H1 (cell line): ENCODE measurements around the gene NELFB. TPM values are rescaled to one million over a fixed set of nuclear protein-coding genes. Genes with fewer than 3 reads are reported as not detected.
A peak's percentile ranks its signal among the peaks of the same experiment; 100 is the strongest.

Experiments
- CTCF ChIA-PET: fragments of 300-600 bp; sonication (Branson Sonifier 250); formaldehyde crosslinking; loops from one replicate; lab custom pipeline; 2021; ENCODE audit not compliant: partially characterized antibody; lab: Charles Lee
- POLR2A ChIA-PET: fragments of 300-600 bp; sonication (Branson Sonifier 250); formaldehyde crosslinking; loops from one replicate; lab custom pipeline; 2021; ENCODE audit warnings: inconsistent platforms; ENCODE audit not compliant: partially characterized antibody; lab: Charles Lee
- DNase-seq, 2 experiments: peaks; one replicate each; pipeline versions ENCODE4 v3.0.0 to v3.0.0-alpha.2; 2010 to 2022; ENCODE audit warnings: low spot score in 2 of 2, low read depth in 1 of 2, mixed read lengths in 1 of 2
- FAIRE-seq: peaks from 2 replicates; lab custom pipeline; 2011; peaks lifted over from hg19 to GRCh38; lab: Jason Lieb, UNC
- H2AFZ ChIP-seq: 2 replicates; pipeline ENCODE4 v1.8.1; 2012; ENCODE audit warnings: low read length, inconsistent platforms
- H2AK5ac ChIP-seq: 2 replicates; pipeline ENCODE4 v1.6.1; 2013; ENCODE audit warnings: low read depth, low read length
- H2BK120ac ChIP-seq: replicated peaks from 2 replicates; pipeline ENCODE3; 2013; ENCODE audit warnings: low read depth, low read length, inconsistent platforms
- H2BK12ac ChIP-seq: 2 replicates; pipeline ENCODE4 v1.6.1; 2013; ENCODE audit warnings: low read depth, low read length
- H2BK15ac ChIP-seq: 2 replicates; pipeline ENCODE4 v1.6.1; 2013; ENCODE audit warnings: low read length
- H2BK20ac ChIP-seq: 2 replicates; pipeline ENCODE4 v1.6.1; 2013; ENCODE audit warnings: low read length
- H2BK5ac ChIP-seq: 2 replicates; pipeline ENCODE4 v1.6.1; 2013; ENCODE audit warnings: low read depth, low read length
- H3K14ac ChIP-seq: 2 replicates; pipeline ENCODE4 v1.6.1; 2013; ENCODE audit warnings: inconsistent platforms; ENCODE audit not compliant: insufficient read length
- H3K18ac ChIP-seq: 2 replicates; pipeline ENCODE4 v1.6.1; 2013; ENCODE audit warnings: low read length; ENCODE audit errors: extremely low read depth
- H3K23ac ChIP-seq: 2 replicates; pipeline ENCODE4 v1.6.1; 2013; ENCODE audit warnings: inconsistent platforms; ENCODE audit not compliant: insufficient read length
- H3K23me2 ChIP-seq: 2 replicates; pipeline ENCODE4 v1.6.1; 2013; ENCODE audit warnings: low read depth, low read length
- H3K27ac ChIP-seq: 2 replicates; pipeline ENCODE4 v1.6.1; 2011; ENCODE audit warnings: low read depth, low read length, inconsistent platforms
- H3K27me3 ChIP-seq, 4 experiments: replicated peaks in 1 of 4; 1 replicate in 1 of 4; 2 replicates in 3 of 4; pipeline versions ENCODE4 v1.6.1 to v1.8.1; 2011 to 2013; ENCODE audit warnings: low read length in 3 of 4, mild to moderate bottlenecking in 3 of 4, inconsistent platforms in 2 of 4, mixed read lengths in 2 of 4, moderate library complexity in 1 of 4; ENCODE audit not compliant: control insufficient read depth in 3 of 4, insufficient read depth in 3 of 4; ENCODE audit errors: extremely low read depth in 1 of 4
- H3K36me3 ChIP-seq, 4 experiments: 2 replicates each; pipeline versions ENCODE4 v1.6.1 to v1.8.1; 2011 to 2013; ENCODE audit warnings: mild to moderate bottlenecking in 4 of 4, low read length in 3 of 4, moderate library complexity in 2 of 4, control low read depth in 1 of 4, inconsistent platforms in 1 of 4; ENCODE audit not compliant: insufficient read depth in 4 of 4, control insufficient read depth in 2 of 4
- H3K4ac ChIP-seq: replicated peaks from 2 replicates; pipeline ENCODE3; 2013; ENCODE audit warnings: low read length, low read depth, mixed read lengths, inconsistent platforms; ENCODE audit not compliant: insufficient read length
- H3K4me1 ChIP-seq, 4 experiments: replicated peaks in 1 of 4; 1 replicate in 1 of 4; 2 replicates in 3 of 4; pipeline versions ENCODE4 v1.6.1 to v1.8.1; 2011 to 2013; ENCODE audit warnings: low read length in 3 of 4, inconsistent platforms in 2 of 4, mixed read lengths in 1 of 4; ENCODE audit not compliant: insufficient read depth in 4 of 4, control insufficient read depth in 3 of 4
- H3K4me2 ChIP-seq, 2 experiments: 2 replicates each; pipeline versions ENCODE4 v1.6.1 to v1.8.1; 2011 to 2013; ENCODE audit warnings: low read depth in 2 of 2, low read length in 2 of 2, control low read depth in 1 of 2, inconsistent platforms in 1 of 2, mild to moderate bottlenecking in 1 of 2; ENCODE audit not compliant: insufficient read depth in 1 of 2
- H3K4me3 ChIP-seq, 4 experiments: fragments of 200-600, 300-600 bp in 1 of 4; sonication (generic), shearing (Covaris generic), sonication (Bioruptor Twin) in 1 of 4; 2 replicates each; pipeline versions ENCODE4 v1.5.1 to v1.8.1; 2011 to 2016; ENCODE audit warnings: low read length in 4 of 4, low read depth in 3 of 4, control low read depth in 2 of 4, inconsistent platforms in 2 of 4, mild to moderate bottlenecking in 2 of 4, mixed read lengths in 1 of 4, moderate library complexity in 1 of 4; ENCODE audit not compliant: insufficient read depth in 2 of 4; ENCODE audit errors: extremely low read depth in 1 of 4
- H3K56ac ChIP-seq: replicated peaks from 2 replicates; pipeline ENCODE3; 2013; ENCODE audit warnings: low read depth, mild to moderate bottlenecking, mixed read lengths, low read length, inconsistent platforms; ENCODE audit not compliant: insufficient read length
- H3K79me1 ChIP-seq: 2 replicates; pipeline ENCODE4 v1.6.1; 2013; ENCODE audit warnings: low read depth, low read length, control low read depth
- H3K79me2 ChIP-seq, 2 experiments: 2 replicates each; pipeline versions ENCODE4 v1.6.1 to v1.8.1; 2012 to 2013; ENCODE audit warnings: low read length in 2 of 2, mild to moderate bottlenecking in 2 of 2, inconsistent platforms in 1 of 2; ENCODE audit not compliant: insufficient read depth in 2 of 2, control insufficient read depth in 1 of 2
- H3K9ac ChIP-seq, 4 experiments: replicated peaks in 1 of 4; 1 replicate in 1 of 4; 2 replicates in 3 of 4; pipeline versions ENCODE4 v1.6.1 to v1.8.1; 2011 to 2013; ENCODE audit warnings: low read depth in 3 of 4, low read length in 3 of 4, control low read depth in 2 of 4, mild to moderate bottlenecking in 2 of 4, moderate library complexity in 2 of 4, inconsistent platforms in 1 of 4; ENCODE audit errors: extremely low read depth in 1 of 4
- H3K9me3 ChIP-seq, 2 experiments: 2 replicates each; pipeline versions ENCODE4 v1.6.1 to v1.8.1; 2012 to 2013; ENCODE audit warnings: mild to moderate bottlenecking in 2 of 2, moderate library complexity in 2 of 2, control low read depth in 1 of 2, inconsistent platforms in 1 of 2, low read depth in 1 of 2, low read length in 1 of 2, mixed read lengths in 1 of 2; ENCODE audit not compliant: insufficient read depth in 2 of 2
- H4K20me1 ChIP-seq, 2 experiments: replicated peaks in 1 of 2; 2 replicates each; pipeline versions ENCODE3 to v1.8.1; 2011 to 2013; ENCODE audit warnings: inconsistent platforms in 2 of 2, low read length in 2 of 2, mild to moderate bottlenecking in 1 of 2; ENCODE audit not compliant: insufficient read depth in 2 of 2, control insufficient read depth in 1 of 2
- H4K5ac ChIP-seq: 2 replicates; pipeline ENCODE4 v1.6.1; 2013; ENCODE audit warnings: low read length, low read depth, mixed read lengths, inconsistent platforms; ENCODE audit not compliant: insufficient read length
- H4K8ac ChIP-seq: 2 replicates; pipeline ENCODE4 v1.8.0; 2013; ENCODE audit warnings: mild to moderate bottlenecking, moderate library complexity, low read length, inconsistent platforms; ENCODE audit not compliant: insufficient read depth; ENCODE audit errors: extremely low read depth
- H4K91ac ChIP-seq: replicated peaks from 2 replicates; pipeline ENCODE3; 2013; ENCODE audit warnings: low read length, mixed read lengths, inconsistent platforms; ENCODE audit not compliant: insufficient read length
- ASH2L ChIP-seq: fragments of 200-600, 300-600 bp; sonication (generic); IDR thresholded peaks from one replicate; pipeline ENCODE4 v1.7.1; 2017; ENCODE audit warnings: low read length
- BCL11A ChIP-seq, 2 experiments: IDR thresholded peaks; one replicate each; pipeline ENCODE4 v1.6.1; 2011; ENCODE audit warnings: low read depth in 2 of 2, low read length in 2 of 2, mild to moderate bottlenecking in 2 of 2
- CREB1 ChIP-seq: IDR thresholded peaks from 2 replicates; pipeline ENCODE4 v1.6.1; 2012; ENCODE audit warnings: inconsistent platforms
- E2F6 ChIP-seq: IDR thresholded peaks from 2 replicates; pipeline ENCODE4 v1.6.1; 2012; ENCODE audit warnings: inconsistent platforms
- EZH2 ChIP-seq: fragments of 200-600 bp; sonication (generic); IDR thresholded peaks from 2 replicates; pipeline ENCODE4 v1.7.1; 2012; ENCODE audit warnings: low read depth, mild to moderate bottlenecking, moderate library complexity, low read length, inconsistent platforms; ENCODE audit not compliant: severe bottlenecking
- POLR2A ChIP-seq, 2 experiments: IDR thresholded peaks; 1 replicate in 1 of 2; 2 replicates in 1 of 2; pipeline ENCODE4 v1.6.1; 2011; ENCODE audit warnings: low read depth in 2 of 2, low read length in 2 of 2, mild to moderate bottlenecking in 2 of 2; ENCODE audit errors: control extremely low read depth in 1 of 2
- RFX5 ChIP-seq: IDR thresholded peaks from 2 replicates; pipeline ENCODE4 v1.6.1; 2011; ENCODE audit warnings: low read depth, low read length, improper control_type of control experiment, borderline replicate concordance
- SP2 ChIP-seq: IDR thresholded peaks from 2 replicates; pipeline ENCODE4 v1.6.1; 2012; ENCODE audit warnings: mild to moderate bottlenecking, low read length, inconsistent platforms
- TAF1 ChIP-seq: IDR thresholded peaks from 2 replicates; pipeline ENCODE4 v1.6.1; 2011; ENCODE audit warnings: mild to moderate bottlenecking, low read depth, low read length
- TAF7 ChIP-seq: optimal IDR thresholded peaks from 2 replicates; pipeline ENCODE3; 2011; ENCODE audit warnings: low read depth, mild to moderate bottlenecking, inconsistent platforms, low read length, moderate library complexity, borderline replicate concordance
- WGBS, 2 experiments: shearing (Covaris generic) in 1 of 2; methylation state at CpG; one replicate each; pipeline versions ENCODE4 v1.1.6 to v1.1.7; 2013 to 2015; ENCODE audit warnings: low lambda C conversion rate in 2 of 2, mixed read lengths in 2 of 2, inconsistent platforms in 1 of 2, low coverage in 1 of 2, missing lambda C conversion rate in 1 of 2; ENCODE audit not compliant: insufficient replicate concordance in 2 of 2, insufficient coverage in 1 of 2, insufficient read length in 1 of 2; ENCODE audit errors: extremely low coverage in 1 of 2, missing lambda C conversion rate in 1 of 2; 5-methylcytosine and 5-hydroxymethylcytosine counted together
- polyA plus RNA-seq, 7 experiments: library from polyadenylated mRNA; depleted of rRNA in 3 of 7; stranded (reverse) in 5 of 7; unstranded in 2 of 7; fragments of >200 nt in 5 of 7; fragments of 200-250 nt in 2 of 7; gene quantifications; 1 replicate in 5 of 7; 2 replicates in 1 of 7; 4 replicates in 1 of 7; pipeline versions ENCODE4 v1.2.1 to v1.2.3, GENCODE V29; 2011 to 2013; ENCODE audit warnings: missing spikeins in 2 of 7, mixed read lengths in 2 of 7
- total RNA-seq: library from RNA; stranded (reverse); fragmentation: NEBNext Ultra II Directional; extraction: Animal tissue kit (Norgen Biotek cat#: 25700); gene quantifications from 2 replicates; pipeline ENCODE4 v1.2.1, GENCODE V29; 2021

NELFB gene
- total and polyA plus RNA-seq, 2 of the 8 experiments (the other 6 are each of a cell fraction or from before 2014, with no cell fraction given): 57.6 to 78.0 TPM

DNA sequence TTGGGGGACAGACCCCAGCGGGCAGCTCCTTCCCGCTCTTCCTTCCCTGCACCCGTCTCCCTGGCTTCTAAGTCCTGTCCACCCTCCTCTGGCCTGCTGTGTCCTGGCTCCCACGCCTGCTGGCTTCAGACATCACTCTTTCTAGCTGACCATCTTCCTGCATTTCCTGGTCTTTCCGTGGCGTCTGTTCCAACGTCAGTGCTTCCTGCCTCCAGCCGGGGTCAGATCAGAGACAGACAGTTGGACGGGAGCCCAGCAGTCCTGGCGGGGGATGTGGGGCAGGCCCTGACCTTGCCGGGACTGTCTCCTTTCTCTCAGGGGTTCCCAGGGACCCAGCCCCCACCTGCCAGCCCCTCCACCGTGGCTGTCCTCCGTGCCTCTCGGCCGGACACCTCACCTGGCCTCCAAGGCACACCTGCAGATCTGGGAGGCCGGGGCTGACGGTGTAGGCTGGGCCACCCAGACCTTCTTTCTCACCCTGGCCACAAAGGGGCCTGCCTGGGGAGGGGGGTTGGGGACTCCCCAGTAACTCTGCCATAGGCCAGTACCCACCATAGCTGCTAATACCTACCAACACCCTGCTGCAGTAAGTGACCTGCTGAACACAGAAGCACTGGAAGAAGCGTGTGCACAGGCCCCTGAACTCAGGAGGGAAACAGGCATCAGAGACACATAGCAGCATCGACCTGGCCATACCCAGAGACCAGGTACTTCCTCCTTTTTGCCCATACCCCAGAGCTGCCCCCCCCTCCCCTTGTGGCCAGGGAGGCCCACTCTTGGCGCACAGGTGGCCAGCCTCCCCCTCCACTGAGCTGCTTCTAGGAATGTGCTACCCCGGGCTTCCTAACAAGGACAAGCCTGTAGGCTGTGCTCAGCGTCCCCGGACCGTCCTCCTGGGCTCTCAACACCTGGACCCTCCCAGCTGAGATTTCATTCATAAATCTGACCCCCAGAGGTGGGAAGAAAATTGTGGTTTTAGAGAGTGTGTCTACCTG, 41.8 kb downstream of the NELFB start:
- Histone ChIP-seq H3K4ac (peak overlapping the region; percentile 82), H2BK15ac (no peak overlapping the region; the same call in 1 of the 2 replicates), H4K91ac (peak overlapping the region; percentile 92), H3K9ac (no peak overlapping the region), H3K27ac (no peak overlapping the region), H3K23me2 (peaks cover 9% of the 10 kb centered on the region), H4K8ac (peak overlapping the region; percentile 78; the same call in 1 of the 2 replicates), H4K20me1 (peaks cover 3 to 11% of the 10 kb centered on the region in 2 experiments), H3K27me3 (peaks cover 0 to 24% (median 12%) of the 10 kb centered on the region in 4 experiments; a peak in 5 of 7 replicates), H3K4me2 (peak overlapping the region; percentile 64 to 69), H3K79me1 (peaks cover 3% of the 10 kb centered on the region), H3K23ac (no peak overlapping the region), H4K5ac (no peak overlapping the region), H3K36me3 (no peaks in the 10 kb centered on the region), H3K9me3 (peaks cover 0 to 4% of the 10 kb centered on the region in 2 experiments; a peak in 2 of 4 replicates), H2AFZ (no peak overlapping the region), H2BK12ac (peak overlapping the region; percentile 27; the same call in 1 of the 2 replicates), H3K79me2 (peaks cover 0 to 3% of the 10 kb centered on the region in 2 experiments; a peak in 1 of 4 replicates), H3K4me1 (peaks cover 3 to 28% (median 24%) of the 10 kb centered on the region in 4 experiments), H2BK5ac (peak overlapping the region; percentile 60; the same call in 1 of the 2 replicates), H3K56ac (no peak overlapping the region), H3K14ac (no peak overlapping the region), H2BK120ac (peak overlapping the region; percentile 2), H3K18ac (peak overlapping the region; percentile 53), H2AK5ac (peak overlapping the region; percentile 75; the same call in 1 of the 2 replicates), H3K4me3 (peak overlapping the region in 3 of 4 experiments; percentile 29 to 60 (median 30); a peak in 5 of 8 replicates), H2BK20ac (peak overlapping the region; percentile 90; the same call in 1 of the 2 replicates)
- no peak for FAIRE-seq
- WGBS, 2 experiments: 61% methylated on average over 23 of the region's 24 CpGs; no CpG with 5 or more reads in 1 of the 2 experiments
- ChIA-PET POLR2A (interaction anchor here (0.6 to 10.0 kb wide), 7 partner anchors 10 to 57 kb away, joined by 3 to 129 read pairs (median 4); partner anchors contain the start of gene TUBB4B), CTCF (interaction anchor here (0.7 to 2.6 kb wide), 7 partner anchors 9 to 166 kb away, joined by 3 to 9 read pairs (median 5); no protein-coding TSS in a partner anchor)
- DNase-seq: peak in 1 of 2 experiments; percentile 54
- TF ChIP-seq TAF1 (no peak), TAF7 (peak; percentile 16), EZH2 (no peak), SP2 (no peak), E2F6 (peak; percentile 17; the same call in 1 of the 2 replicates), ASH2L (no peak), BCL11A (IDR thresholded peaks at IDR 0.05; ENCODE audit: low read depth in 2 of 2, low read length in 2 of 2) (no peak), RFX5 (no peak), CREB1 (no peak), POLR2A (IDR thresholded peaks at IDR 0.05; ENCODE audit: control extremely low read depth in 1 of 2, low read depth in 2 of 2, low read length in 2 of 2) (peak in 1 of 2 experiments; percentile 28; a peak in 1 of 3 replicates)
